GM12878 (cell line): ENCODE results near the gene SCN5A. TPM values are rescaled to one million over a fixed set of nuclear protein-coding genes. Genes with fewer than 3 reads are reported as not detected.

Experiments used
- ATAC-seq: fragments of 200-7000 bp; cut with Tn5 transposase; 3 replicates; pipeline ENCODE4 v1.9.1; 2020; ENCODE audit warnings: mild to moderate bottlenecking, moderate library complexity
- BruUV-seq: library from RNA; stranded (reverse); fragments of 400-500 nt; replicated peaks from 2 replicates; lab custom pipeline; 2021; lab: Mats Ljungman, UMichigan
- CTCF ChIA-PET: fragments of 300-600 bp; sonication (Branson Sonifier 250); formaldehyde crosslinking; extraction: SDS; loops from one replicate; lab custom pipeline; 2021; ENCODE audit warnings: inconsistent platforms; lab: Yijun Ruan, JAX
- POLR2A ChIA-PET: fragments of 350-600 bp; formaldehyde crosslinking; extraction: SDS; loops from one replicate; lab custom pipeline; 2021; ENCODE audit warnings: inconsistent platforms; lab: Charles Lee
- RAD21 ChIA-PET: fragments of 300-600 bp; sonication (Branson Sonifier 250); formaldehyde crosslinking; loops from one replicate; lab custom pipeline; 2023; ENCODE audit warnings: antibody characterized with exemption; ENCODE audit not compliant: unreplicated experiment; lab: Charles Lee
- SMC1A ChIA-PET: fragments of 300-600 bp; sonication (Branson Sonifier 250); formaldehyde crosslinking; loops from one replicate; lab custom pipeline; 2023; ENCODE audit not compliant: unreplicated experiment, uncharacterized antibody; lab: Charles Lee
- DNase-seq: peaks from one replicate; pipeline ENCODE4 v3.0.0-alpha.2; 2011; ENCODE audit warnings: low read depth, low spot score
- FAIRE-seq: peaks from 3 replicates; lab custom pipeline; 2011; peaks lifted over from hg19 to GRCh38; lab: Jason Lieb, UNC
- H2AFZ ChIP-seq: 2 replicates; pipeline ENCODE4 v1.6.0; 2011; ENCODE audit warnings: low read depth, low read length, control low read depth; ENCODE audit not compliant: control insufficient read depth
- H3K27ac ChIP-seq: 2 replicates; pipeline ENCODE4 v1.5.1; 2011; ENCODE audit warnings: control low read depth; ENCODE audit not compliant: control insufficient read depth, insufficient read depth
- H3K27me3 ChIP-seq, 2 experiments: replicated peaks in 1 of 2; 2 replicates each; pipeline versions ENCODE4 v1.6.0 to v1.6.1; 2011; ENCODE audit warnings: low read length in 1 of 2; ENCODE audit not compliant: control insufficient read depth in 2 of 2, insufficient read depth in 2 of 2
- H3K36me3 ChIP-seq, 2 experiments: 2 replicates each; pipeline ENCODE4 v1.5.1; 2011; ENCODE audit warnings: low read length in 1 of 2; ENCODE audit not compliant: control insufficient read depth in 2 of 2, insufficient read depth in 2 of 2
- H3K4me1 ChIP-seq: 2 replicates; pipeline ENCODE4 v1.6.1; 2011; ENCODE audit warnings: mild to moderate bottlenecking, low read length, moderate library complexity, mixed read lengths; ENCODE audit not compliant: control insufficient read depth, insufficient read depth
- H3K4me2 ChIP-seq: 2 replicates; pipeline ENCODE4 v1.6.0; 2011; ENCODE audit warnings: control low read depth; ENCODE audit not compliant: control insufficient read depth, insufficient read depth
- H3K4me3 ChIP-seq: fragments of 200-600 bp; sonication (generic); 2 replicates; pipeline ENCODE4 v1.5.1; 2016
- H3K79me2 ChIP-seq: 2 replicates; pipeline ENCODE4 v1.6.0; 2011; ENCODE audit warnings: low read length; ENCODE audit not compliant: control insufficient read depth, insufficient read depth
- H3K9ac ChIP-seq: 2 replicates; pipeline ENCODE4 v1.8.0; 2011; ENCODE audit warnings: low read length, control low read depth, mixed read lengths; ENCODE audit not compliant: control insufficient read depth, insufficient read depth
- H3K9me3 ChIP-seq: replicated peaks from 3 replicates; pipeline ENCODE4 v1.5.1; 2011; ENCODE audit warnings: mild to moderate bottlenecking, low read length; ENCODE audit not compliant: control insufficient read depth, insufficient read depth
- H4K20me1 ChIP-seq: 2 replicates; pipeline ENCODE4 v1.6.0; 2011; ENCODE audit not compliant: control insufficient read depth, insufficient read depth
- BMI1 ChIP-seq: fragments of 450-650 bp; IDR thresholded peaks from 2 replicates; pipeline ENCODE4 v1.6.1; 2016; ENCODE audit warnings: mild to moderate bottlenecking, moderate library complexity, borderline replicate concordance
- CREB1 ChIP-seq: IDR thresholded peaks from 2 replicates; pipeline ENCODE4 v1.6.1; 2012; ENCODE audit warnings: low read depth, mild to moderate bottlenecking, inconsistent platforms
- SPI1 ChIP-seq: IDR thresholded peaks from 2 replicates; pipeline ENCODE4 v1.6.1; 2011; ENCODE audit warnings: low read depth, mild to moderate bottlenecking, low read length, moderate library complexity, borderline replicate concordance; ENCODE audit not compliant: insufficient read depth
- YBX1 ChIP-seq: fragments of 450-650 bp; IDR thresholded peaks from 2 replicates; pipeline ENCODE4 v1.6.1; 2016; ENCODE audit warnings: antibody characterized with exemption
- WGBS: methylation state at CpG from one replicate; pipeline ENCODE4 v1.1.6; 2016; ENCODE audit warnings: low lambda C conversion rate; ENCODE audit not compliant: insufficient replicate concordance, insufficient coverage; ENCODE audit errors: missing lambda C conversion rate; 5-methylcytosine and 5-hydroxymethylcytosine counted together
- in situ Hi-C: fragments of 300-500 bp; cut with MboI; formaldehyde crosslinking; loops from 9 replicates; pipeline ENCODE4 v1.14.3; 2018; ENCODE audit warnings: mixed read lengths
- intact Hi-C: fragments of 100-400 bp; cut with micrococcal nuclease; formaldehyde crosslinking; loops from one replicate; pipeline ENCODE4 v1.14.2; 2022; ENCODE audit not compliant: unreplicated experiment
- polyA plus RNA-seq, 11 experiments: library from polyadenylated mRNA; depleted of rRNA in 4 of 11; unstranded in 6 of 11; stranded (reverse) in 5 of 11; fragments of >200 nt; fragmentation: Nextera tagmentation in 4 of 11; fragmentation: Illumina TruSeq in 1 of 11; extraction: Ambion mirVana in 4 of 11; extraction: Trizol in 1 of 11; gene quantifications; 1 replicate in 1 of 11; 2 replicates in 10 of 11; pipeline versions ENCODE4 v1.2.1 to v1.2.3, GENCODE V29; 2011 to 2016; ENCODE audit warnings: inconsistent platforms in 2 of 11, missing spikeins in 2 of 11, low read depth in 1 of 11
- total RNA-seq, 4 experiments: library from RNA; depleted of rRNA in 3 of 4; stranded (reverse); fragments of >200 nt in 3 of 4; fragmentation: Illumina TruSeq in 1 of 4; extraction: Trizol in 1 of 4; gene quantifications; 2 replicates each; pipeline versions ENCODE4 v1.2.1 to v1.2.3, GENCODE V29; 2013 to 2021
- TF ChIP-seq, protein P1 (sequence below): fragments of 150-350 bp; IDR thresholded peaks from 2 replicates; pipeline ENCODE4 v1.6.1; 2016; ENCODE audit warnings: low read depth, low read length
- TF ChIP-seq, protein P2 (sequence below): fragments of 450-650 bp; formaldehyde crosslinking; IDR thresholded peaks from 2 replicates; pipeline ENCODE4 v1.4.0; 2020; ENCODE audit warnings: mild to moderate bottlenecking, moderate library complexity

SCN5A gene
- total and polyA plus RNA-seq, 10 of the 15 experiments (the other 5 are each of a cell fraction or from before 2014, with no cell fraction given), result not detected

DNA sequence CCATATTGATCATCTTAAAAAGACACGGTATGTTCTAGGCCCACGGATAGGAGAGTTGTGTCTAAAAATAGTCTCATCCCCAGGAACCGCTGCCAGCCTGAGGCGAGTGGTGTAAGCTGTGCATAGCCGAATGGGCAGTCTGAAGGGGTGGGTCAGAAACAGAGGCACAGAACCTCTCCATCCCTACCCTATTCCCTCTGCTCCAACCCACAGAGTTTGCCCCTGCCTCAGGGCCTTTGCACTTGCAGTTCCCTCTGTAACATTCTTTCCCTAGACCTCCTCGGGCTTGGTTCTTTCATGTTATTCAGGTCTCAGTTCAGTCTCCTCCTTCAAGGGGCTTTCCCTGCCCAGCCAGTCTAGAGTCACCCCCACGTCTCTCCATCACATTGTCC lies 4.8 kb downstream of the SCN5A start:
- CTCF ChIA-PET, result no interaction called here
- H4K20me1 ChIP-seq, result no peaks in the 10 kb centered on the region
- POLR2A ChIA-PET, result no interaction called here
- H3K4me3 ChIP-seq, result no peak overlapping the region
- peaks cover 4 to 5% of the 10 kb centered on the region in 2 experiments; a peak in 3 of 4 replicates for H3K27me3 ChIP-seq
- in situ Hi-C loops (loop anchor here (5.0 kb wide), 1 partner anchor 122 kb away; no protein-coding TSS in a partner anchor), intact Hi-C loops (loop anchor here (5.0 kb wide), 1 partner anchor 388 kb away; no protein-coding TSS in a partner anchor)
- RAD21 ChIA-PET, result no interaction called here
- no peak for ATAC-seq
- DNase-seq, result no peak
- H2AFZ ChIP-seq, result no peak overlapping the region
- H3K4me1 ChIP-seq, result no peaks in the 10 kb centered on the region; the same call in 1 of the 2 replicates
- SMC1A ChIA-PET, result no interaction called here
- no peak overlapping the region for H3K9ac ChIP-seq
- no peaks in the 10 kb centered on the region for H3K79me2 ChIP-seq
- FAIRE-seq, result no peak
- BruUV-seq, result no TSS peak
- 35% methylated on average over 7 of the region's 7 CpGs for WGBS
- no peak for TF ChIP-seq BMI1
- TF ChIP-seq, all 136 proteins: peak for 0
- Histone ChIP-seq H3K36me3 (no peaks in the 10 kb centered on the region), H3K4me2 (no peak overlapping the region), H3K9me3 (no peaks in the 10 kb centered on the region), H3K27ac (no peak overlapping the region)

DNA sequence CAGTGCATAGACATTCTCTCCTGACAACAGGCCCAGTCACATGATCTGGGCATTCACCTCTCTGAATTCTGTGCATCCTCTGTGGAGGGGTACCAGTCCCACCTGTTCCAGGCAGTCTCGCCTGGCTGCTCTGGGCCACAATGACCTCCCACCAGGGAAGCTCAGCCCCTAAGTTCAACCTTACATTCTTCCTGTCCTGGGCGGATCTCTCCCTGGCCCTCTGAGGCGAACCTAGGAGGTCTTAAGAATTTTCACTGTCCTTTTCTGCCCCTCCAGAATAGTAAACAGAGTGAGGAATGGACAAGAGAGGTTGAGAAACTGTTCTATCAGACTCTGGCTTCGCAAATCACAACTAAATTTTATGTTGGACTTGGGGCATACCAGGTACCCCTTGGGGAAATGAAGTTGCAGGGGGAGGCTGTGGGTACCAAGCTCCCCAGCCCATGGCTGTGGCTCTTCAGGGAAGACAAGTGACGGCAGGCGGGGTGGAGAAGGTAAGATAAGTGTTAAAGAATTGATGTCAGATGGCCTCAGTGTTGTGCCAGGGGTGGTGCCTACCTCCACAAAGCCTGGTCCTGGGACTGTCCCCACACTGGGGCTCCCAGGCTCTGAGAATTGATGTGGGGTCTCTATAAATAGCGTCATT lies 5.3 kb downstream of the SCN5A start:
- H3K27me3 ChIP-seq, result peaks cover 4 to 6% of the 10 kb centered on the region in 2 experiments; a peak in 3 of 4 replicates
- FAIRE-seq (no peak), ATAC-seq (no peak), DNase-seq (no peak)
- intact Hi-C loops, result no loop called here
- 24% methylated on average over 7 of the region's 7 CpGs for WGBS
- CTCF ChIA-PET, result interaction anchor here (2.0 to 2.8 kb wide), 2 partner anchors 10 to 123 kb away, joined by 9 to 11 read pairs; no protein-coding TSS in a partner anchor
- RAD21 ChIA-PET, result no interaction called here
- H3K4me1 ChIP-seq, result no peaks in the 10 kb centered on the region
- SMC1A ChIA-PET, result no interaction called here
- H3K9me3 ChIP-seq, result no peaks in the 10 kb centered on the region
- H2AFZ ChIP-seq, result no peak overlapping the region
- no peak overlapping the region for H3K27ac ChIP-seq
- H3K36me3 ChIP-seq, result no peaks in the 10 kb centered on the region
- in situ Hi-C loops, result no loop called here
- POLR2A ChIA-PET, result no interaction called here
- H3K79me2 ChIP-seq, result no peaks in the 10 kb centered on the region
- no peak overlapping the region for H3K4me2 ChIP-seq
- H3K9ac ChIP-seq, result no peak overlapping the region
- no peak overlapping the region for H3K4me3 ChIP-seq
- no TSS peak for BruUV-seq
- no peaks in the 10 kb centered on the region for H4K20me1 ChIP-seq
- TF ChIP-seq SPI1, result no peak
- TF ChIP-seq, protein P1, sequence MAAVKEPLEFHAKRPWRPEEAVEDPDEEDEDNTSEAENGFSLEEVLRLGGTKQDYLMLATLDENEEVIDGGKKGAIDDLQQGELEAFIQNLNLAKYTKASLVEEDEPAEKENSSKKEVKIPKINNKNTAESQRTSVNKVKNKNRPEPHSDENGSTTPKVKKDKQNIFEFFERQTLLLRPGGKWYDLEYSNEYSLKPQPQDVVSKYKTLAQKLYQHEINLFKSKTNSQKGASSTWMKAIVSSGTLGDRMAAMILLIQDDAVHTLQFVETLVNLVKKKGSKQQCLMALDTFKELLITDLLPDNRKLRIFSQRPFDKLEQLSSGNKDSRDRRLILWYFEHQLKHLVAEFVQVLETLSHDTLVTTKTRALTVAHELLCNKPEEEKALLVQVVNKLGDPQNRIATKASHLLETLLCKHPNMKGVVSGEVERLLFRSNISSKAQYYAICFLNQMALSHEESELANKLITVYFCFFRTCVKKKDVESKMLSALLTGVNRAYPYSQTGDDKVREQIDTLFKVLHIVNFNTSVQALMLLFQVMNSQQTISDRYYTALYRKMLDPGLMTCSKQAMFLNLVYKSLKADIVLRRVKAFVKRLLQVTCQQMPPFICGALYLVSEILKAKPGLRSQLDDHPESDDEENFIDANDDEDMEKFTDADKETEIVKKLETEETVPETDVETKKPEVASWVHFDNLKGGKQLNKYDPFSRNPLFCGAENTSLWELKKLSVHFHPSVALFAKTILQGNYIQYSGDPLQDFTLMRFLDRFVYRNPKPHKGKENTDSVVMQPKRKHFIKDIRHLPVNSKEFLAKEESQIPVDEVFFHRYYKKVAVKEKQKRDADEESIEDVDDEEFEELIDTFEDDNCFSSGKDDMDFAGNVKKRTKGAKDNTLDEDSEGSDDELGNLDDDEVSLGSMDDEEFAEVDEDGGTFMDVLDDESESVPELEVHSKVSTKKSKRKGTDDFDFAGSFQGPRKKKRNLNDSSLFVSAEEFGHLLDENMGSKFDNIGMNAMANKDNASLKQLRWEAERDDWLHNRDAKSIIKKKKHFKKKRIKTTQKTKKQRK, result no peak
- TF ChIP-seq YBX1, result no peak
- TF ChIP-seq CREB1, result no peak
- TF ChIP-seq, protein P2, sequence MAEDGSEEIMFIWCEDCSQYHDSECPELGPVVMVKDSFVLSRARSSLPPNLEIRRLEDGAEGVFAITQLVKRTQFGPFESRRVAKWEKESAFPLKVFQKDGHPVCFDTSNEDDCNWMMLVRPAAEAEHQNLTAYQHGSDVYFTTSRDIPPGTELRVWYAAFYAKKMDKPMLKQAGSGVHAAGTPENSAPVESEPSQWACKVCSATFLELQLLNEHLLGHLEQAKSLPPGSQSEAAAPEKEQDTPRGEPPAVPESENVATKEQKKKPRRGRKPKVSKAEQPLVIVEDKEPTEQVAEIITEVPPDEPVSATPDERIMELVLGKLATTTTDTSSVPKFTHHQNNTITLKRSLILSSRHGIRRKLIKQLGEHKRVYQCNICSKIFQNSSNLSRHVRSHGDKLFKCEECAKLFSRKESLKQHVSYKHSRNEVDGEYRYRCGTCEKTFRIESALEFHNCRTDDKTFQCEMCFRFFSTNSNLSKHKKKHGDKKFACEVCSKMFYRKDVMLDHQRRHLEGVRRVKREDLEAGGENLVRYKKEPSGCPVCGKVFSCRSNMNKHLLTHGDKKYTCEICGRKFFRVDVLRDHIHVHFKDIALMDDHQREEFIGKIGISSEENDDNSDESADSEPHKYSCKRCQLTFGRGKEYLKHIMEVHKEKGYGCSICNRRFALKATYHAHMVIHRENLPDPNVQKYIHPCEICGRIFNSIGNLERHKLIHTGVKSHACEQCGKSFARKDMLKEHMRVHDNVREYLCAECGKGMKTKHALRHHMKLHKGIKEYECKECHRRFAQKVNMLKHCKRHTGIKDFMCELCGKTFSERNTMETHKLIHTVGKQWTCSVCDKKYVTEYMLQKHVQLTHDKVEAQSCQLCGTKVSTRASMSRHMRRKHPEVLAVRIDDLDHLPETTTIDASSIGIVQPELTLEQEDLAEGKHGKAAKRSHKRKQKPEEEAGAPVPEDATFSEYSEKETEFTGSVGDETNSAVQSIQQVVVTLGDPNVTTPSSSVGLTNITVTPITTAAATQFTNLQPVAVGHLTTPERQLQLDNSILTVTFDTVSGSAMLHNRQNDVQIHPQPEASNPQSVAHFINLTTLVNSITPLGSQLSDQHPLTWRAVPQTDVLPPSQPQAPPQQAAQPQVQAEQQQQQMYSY (CRISPR knock-in tag), result no peak
